LNCaP clone FGC (cell line): ENCODE measurements around the gene RNU1-4.
"Not testable (repeated sequence)": the region's sequence is repeated elsewhere in the genome, so short reads cannot be mapped to it uniquely, and the experiment has no call there.

Source experiments
- DNase-seq: peaks from one replicate; pipeline ENCODE4 v3.0.0-alpha.2; 2011; ENCODE audit warnings: low read depth
- H3K4me3 ChIP-seq: 2 replicates; pipeline ENCODE4 v1.5.1; 2011; ENCODE audit warnings: mild to moderate bottlenecking, low read depth, low read length, control low read depth

Gene RNU1-4

DNA sequence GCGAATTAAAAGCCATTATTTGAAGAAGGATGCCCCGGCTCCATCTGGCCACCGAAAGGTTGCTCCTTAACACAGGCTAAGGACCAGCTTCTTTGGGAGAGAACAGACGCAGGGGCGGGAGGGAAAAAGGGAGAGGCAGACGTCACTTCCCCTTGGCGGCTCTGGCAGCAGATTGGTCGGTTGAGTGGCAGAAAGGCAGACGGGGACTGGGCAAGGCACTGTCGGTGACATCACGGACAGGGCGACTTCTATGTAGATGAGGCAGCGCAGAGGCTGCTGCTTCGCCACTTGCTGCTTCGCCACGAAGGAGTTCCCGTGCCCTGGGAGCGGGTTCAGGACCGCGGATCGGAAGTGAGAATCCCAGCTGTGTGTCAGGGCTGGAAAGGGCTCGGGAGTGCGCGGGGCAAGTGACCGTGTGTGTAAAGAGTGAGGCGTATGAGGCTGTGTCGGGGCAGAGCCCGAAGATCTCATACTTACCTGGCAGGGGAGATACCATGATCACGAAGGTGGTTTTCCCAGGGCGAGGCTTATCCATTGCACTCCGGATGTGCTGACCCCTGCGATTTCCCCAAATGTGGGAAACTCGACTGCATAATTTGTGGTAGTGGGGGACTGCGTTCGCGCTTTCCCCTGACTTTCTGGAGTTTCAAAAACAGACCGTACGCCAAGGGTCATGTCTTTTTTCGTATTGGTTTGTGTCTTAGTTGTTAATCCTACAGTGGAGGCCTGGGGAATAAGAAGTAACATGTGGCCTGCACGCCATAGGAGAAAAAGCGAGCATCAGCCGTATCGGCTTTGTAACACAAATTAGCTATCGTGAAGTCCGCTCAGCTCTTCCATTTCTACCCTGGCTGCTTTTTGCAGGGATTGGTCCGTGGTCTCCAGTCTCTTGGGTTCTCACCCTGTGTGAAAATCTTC is at the start of gene RNU1-4:
Gene RNU1-4, plus strand, starts transcription at position 470 of the 918 bp plus-strand sequence.
- not testable (repeated sequence) for H3K4me3 ChIP-seq, DNase-seq

DNA sequence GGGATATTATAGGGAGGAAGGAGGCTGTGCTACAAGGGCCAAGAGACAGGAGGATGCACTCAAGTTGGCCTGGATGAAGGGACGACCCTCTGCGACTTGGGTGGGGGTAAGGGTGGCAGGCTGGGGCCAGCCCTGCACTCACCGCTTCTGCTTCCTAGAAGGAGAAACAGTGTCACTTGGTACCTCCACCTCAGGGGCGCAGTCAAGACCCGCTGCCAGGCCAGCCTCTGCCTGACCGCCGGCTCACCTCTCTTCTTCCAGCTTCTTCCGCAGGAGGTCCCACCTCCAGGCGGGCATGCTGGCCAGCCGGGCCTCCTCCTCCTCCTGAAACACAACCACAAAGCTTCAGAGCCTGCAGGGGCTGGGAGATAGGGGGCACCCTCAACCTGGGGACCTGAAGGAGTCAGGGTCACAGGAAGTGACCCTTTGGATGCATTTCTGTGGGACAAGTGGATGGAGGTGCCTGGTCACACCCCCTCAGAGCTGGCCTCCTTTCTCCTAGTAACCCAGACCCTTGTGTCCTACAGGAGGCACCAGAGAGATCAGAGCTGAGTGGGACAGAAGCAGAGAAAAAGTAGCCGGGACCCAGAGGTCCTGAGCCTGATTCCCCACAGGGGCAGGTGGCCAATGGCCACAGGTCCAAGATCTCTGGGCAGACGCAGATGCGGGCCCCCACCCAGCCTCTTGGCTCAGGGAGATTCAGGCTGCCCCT is 49.2 kb upstream of the RNU1-4 start:
- H3K4me3 ChIP-seq, DNase-seq: not testable (repeated sequence)

GRCh38 chr1:16692283-16692682 is 48.0 kb upstream of the RNU1-4 start:
- H3K4me3 ChIP-seq, DNase-seq: not testable (repeated sequence)

DNA sequence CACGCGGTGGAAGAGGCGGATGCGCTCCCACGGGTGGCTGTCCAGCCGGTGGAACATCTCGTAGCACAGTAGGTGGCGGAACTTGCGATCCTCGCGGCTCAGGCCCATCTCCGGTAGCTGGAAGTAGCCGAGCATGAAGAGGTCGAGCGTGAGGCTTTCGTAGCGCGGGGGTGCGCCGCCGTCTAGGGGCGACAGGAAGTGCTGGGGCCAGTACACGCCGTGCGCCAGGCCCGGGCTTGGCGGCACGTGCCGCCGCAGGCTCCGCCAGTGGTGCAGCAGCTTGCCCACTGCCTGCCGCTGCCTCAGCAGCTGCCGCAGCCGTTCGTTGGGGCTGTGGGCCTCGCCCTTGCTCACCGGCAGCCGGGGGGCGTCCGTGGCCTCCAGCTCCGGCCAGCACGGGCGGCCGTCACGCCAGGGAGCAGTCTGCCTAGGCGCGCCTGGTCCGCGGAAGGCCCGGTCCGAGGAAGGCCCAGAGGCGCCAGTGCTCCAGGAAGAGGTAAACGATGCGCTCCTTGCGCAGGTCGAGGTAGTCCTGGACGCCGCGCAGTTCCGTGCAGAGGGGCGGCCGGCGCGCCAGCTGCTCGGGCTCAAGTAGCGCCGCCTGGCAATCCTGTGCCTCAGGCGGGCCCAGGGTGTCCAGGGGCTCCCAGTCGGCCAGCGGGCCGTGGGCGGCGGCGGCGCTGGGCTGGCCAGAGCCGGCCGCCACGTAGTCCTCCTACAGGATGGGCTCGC is 47.4 kb upstream of the RNU1-4 start:
- not testable (repeated sequence) for DNase-seq, H3K4me3 ChIP-seq

DNA sequence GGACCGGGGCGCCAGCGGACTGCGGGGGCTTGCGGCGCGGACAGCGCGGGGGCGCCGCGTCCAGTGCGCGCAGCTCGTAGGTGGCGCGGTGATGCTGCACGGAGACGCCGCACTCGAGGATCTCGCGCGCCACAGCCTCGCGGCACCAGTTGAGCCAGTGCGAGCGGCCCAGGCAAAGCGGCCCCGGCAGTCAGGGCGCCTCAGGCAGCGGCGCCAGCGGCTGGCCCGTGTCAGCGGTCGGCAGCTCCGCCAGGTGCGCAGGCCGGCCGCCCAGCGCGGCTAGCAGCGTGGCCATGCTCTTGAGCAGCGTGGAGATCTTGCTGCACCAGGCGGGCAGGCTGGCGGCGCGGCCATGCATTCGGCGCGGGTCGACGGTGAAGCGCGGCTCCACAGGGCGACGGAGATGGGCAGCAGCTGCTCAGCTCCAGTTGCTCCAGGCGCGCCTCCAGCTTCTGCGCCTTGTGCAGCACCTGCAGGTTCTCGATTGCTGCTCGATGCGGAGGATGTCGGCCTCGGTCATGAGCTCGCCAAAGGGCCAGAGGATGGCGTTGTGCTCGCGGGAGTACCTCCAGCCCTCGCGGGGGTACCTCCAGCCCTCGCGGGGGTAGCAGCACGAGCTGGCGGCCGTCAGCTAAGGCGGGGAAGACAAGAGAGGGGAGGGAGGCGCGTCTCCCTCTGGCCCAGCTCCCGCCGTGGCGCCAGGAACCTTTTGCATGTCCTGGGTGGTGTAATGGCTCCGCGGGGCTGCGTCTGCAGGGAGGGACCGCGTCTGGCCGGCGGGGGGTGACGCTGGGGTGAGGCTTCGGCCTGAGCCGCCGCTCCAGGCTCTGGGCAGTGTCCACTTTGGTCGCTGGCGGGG is 46.6 kb upstream of the RNU1-4 start:
- not testable (repeated sequence) for DNase-seq, H3K4me3 ChIP-seq

DNA sequence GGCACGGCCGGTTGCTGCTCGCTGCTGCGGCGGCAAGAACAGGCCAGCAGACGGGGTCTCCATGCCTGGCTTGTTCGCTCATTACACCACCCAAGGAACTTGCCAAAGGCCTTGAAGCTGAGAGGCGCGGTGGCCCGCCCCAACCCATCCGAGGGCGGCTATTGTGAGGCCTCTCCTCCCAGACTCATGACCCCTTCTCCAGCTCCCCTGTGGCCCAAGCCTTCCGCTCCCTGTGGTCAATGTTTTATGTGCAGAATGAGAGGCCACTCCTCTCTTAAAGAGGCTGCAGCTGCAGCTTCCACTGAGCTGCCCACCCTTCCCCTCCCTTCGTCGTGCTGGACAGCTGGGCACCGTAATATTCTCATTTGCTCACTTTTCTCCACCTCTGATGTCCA is 46.0 kb upstream of the RNU1-4 start:
- H3K4me3 ChIP-seq, DNase-seq: not testable (repeated sequence)

DNA sequence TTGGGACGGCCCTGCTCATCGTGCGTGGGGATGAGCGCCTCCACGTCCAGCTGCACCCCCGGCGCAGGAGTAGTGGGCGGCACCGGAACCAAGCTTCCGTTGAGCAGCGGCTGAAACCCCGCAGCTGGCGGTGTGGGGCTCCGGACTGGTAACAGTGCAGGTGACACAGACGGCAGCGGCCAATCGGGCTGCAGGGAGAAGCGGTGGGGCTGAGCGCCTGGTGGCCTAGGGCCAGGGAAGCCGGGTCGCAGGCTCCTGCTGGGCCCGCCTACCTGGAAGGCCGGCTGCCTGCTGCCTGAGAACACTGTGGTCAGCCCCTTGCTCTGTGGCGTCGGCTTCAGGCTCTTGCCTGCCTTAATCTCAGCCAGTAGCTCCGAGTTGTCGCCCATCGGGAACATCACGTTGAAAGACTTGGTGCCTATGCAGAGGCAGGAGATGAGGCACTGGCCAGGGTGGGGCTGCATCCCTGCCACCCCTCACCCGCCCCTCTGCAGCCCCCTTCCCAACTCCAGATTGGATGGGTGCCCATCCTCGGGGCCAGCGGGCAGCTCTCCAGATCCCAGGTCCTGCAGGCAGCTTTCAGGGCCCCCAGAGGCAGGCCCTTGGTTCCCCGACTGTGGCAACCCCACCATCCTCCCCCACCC is 43.7 kb upstream of the RNU1-4 start:
- not testable (repeated sequence) for H3K4me3 ChIP-seq, DNase-seq

- not testable (repeated sequence) for DNase-seq, H3K4me3 ChIP-seq
Measured at GRCh38 chr1:16697152-16697551, 43.2 kb upstream of the RNU1-4 start.

DNA sequence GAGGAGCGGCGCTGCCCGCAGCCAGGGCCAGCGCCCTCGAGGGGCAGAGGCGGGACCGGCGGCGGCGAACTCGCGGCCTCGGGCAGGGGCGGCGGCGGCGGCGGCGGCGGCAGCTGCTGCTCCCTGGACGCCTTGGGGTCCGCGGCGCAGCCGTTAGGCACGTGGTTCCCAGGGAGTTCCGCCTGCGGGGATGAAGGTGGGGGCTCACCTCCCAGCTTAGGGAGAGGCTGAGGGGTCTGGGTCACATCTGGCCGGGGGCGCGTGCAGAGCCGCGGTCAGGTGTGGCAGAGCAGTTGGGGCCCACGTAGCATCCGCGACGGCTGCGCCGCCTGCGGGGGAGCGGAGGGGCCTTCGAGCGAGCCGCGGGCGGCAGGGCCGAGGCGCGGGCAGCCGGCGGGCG is 40.9 kb upstream of the RNU1-4 start:
- H3K4me3 ChIP-seq, DNase-seq: not testable (repeated sequence)

DNA sequence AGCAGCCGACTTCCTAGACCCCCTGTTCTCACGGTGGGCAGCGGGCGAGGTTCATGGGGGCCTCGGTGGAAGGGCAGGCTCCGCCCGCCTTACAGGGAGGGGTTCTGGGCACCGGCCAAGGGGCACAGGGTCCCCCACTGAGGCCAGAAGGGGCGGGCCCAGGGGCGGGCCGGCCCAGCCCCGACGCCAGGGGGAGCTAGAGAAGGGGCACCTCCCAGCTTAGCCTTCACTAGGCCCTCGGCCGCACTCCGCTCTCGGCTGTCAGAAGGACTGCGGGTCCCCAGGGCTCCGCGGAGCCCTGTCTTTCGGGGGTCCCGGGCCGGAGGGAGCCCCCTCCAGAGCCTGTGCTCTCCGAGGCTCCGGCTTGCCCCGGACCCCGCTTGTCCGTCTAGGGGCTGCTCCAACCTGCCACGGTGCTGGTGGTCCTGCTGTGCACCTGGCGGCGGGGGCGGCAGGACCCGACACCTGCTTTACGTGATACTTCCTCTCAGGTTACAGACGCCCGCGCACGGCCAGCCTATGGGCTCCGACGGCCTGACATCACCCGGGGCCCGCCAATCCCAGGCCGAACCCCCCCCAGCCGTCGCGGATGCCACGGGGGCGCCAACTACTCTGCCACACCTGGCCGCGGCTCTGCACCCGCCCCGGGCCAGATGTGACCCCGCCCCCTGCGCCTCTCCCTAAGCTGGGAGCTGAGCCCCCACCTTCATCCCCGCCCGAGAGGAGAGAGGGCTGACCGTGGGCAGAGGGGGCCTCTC is 40.0 kb upstream of the RNU1-4 start:
- not testable (repeated sequence) for H3K4me3 ChIP-seq, DNase-seq

- not testable (repeated sequence) for H3K4me3 ChIP-seq, DNase-seq
Measured at GRCh38 chr1:16701189-16701588, 39.1 kb upstream of the RNU1-4 start.

- DNase-seq, H3K4me3 ChIP-seq: not testable (repeated sequence)
Measured at GRCh38 chr1:16702280-16702679, 38.0 kb upstream of the RNU1-4 start.

DNA sequence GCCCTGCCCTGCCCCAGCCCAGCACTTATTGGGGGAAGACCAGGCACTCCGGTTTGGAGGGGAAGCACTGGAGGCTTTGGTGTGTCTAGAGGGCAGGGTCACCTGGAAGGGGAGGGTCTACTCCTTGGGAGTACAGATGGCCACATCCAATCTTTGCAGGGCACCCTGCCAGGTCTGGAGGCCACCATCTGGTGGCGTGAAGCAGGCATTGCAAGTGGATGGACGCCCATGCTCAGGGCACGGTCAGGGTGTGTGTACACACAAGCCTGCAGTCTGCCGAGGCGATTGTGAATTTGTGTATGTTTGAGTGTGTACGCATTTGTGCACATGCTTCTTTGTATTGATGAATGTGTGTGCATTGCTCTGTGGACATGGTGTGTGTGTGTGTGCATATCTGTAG is 37.2 kb upstream of the RNU1-4 start:
- not testable (repeated sequence) for H3K4me3 ChIP-seq, DNase-seq

DNA sequence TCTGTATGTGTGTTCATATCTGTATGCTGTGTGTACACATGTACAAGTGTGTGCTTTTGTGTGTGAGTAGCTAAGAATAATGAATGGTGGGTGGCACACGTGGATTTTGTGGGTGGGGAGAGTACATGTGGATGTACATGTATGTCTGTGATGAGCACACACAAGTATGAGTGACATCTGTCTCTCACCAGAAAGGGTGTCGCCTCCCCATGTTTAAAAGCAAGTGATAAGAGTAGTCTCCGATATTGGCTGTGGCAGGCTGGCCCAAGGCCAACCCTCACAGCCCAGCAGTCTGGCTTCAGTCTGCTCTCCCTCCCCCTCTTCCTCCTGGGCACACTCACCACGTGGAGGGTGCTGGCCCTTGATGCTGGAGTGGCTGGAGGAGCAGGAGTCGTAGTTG is 36.7 kb upstream of the RNU1-4 start:
- not testable (repeated sequence) for H3K4me3 ChIP-seq, DNase-seq

- not testable (repeated sequence) for DNase-seq, H3K4me3 ChIP-seq
Measured at GRCh38 chr1:16704076-16704475, 36.2 kb upstream of the RNU1-4 start.

DNA sequence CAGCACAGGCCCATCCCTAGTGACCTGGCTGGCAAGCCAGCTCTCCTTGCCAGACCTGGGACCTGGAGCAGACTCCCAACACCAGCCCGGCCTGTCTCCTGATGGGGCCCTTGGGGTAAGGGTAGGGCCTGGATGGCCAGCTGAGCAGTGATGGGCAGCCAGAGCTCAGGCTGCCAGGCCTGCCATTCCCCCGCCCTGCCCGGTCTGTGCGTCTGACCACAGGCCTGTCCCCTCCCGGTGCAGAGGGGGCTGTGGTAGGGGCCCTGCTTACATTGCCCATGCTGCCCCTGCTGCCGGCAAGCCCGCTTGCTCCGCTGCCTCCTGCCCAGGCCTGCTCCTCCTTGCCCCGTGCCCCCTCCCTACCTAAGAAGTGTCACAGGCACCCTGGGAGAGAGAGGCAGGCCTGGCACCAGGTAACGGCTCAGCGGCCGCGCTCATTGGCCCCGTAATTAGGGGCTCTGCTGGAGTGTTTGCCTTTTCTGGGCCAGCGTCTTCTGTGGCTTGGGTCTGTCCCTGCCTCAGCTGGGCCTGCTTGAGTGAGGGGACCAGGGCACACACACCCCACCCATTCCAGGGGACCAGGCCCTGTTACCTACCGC is 35.7 kb upstream of the RNU1-4 start:
- not testable (repeated sequence) for DNase-seq, H3K4me3 ChIP-seq

GRCh38 chr1:16706302-16706701 is 34.0 kb upstream of the RNU1-4 start:
- not testable (repeated sequence) for DNase-seq, H3K4me3 ChIP-seq
